Measurements from ENCODE around the gene KNSTRN.

KNSTRN gene

GRCh38 chr15:40407330-40407990 lies 24.9 kb downstream of the KNSTRN start:
- DNase-seq: no peak

- no peak for DNase-seq
These were observed 26.8 kb downstream of the KNSTRN start for GRCh38 chr15:40409366-40409765.

DNA sequence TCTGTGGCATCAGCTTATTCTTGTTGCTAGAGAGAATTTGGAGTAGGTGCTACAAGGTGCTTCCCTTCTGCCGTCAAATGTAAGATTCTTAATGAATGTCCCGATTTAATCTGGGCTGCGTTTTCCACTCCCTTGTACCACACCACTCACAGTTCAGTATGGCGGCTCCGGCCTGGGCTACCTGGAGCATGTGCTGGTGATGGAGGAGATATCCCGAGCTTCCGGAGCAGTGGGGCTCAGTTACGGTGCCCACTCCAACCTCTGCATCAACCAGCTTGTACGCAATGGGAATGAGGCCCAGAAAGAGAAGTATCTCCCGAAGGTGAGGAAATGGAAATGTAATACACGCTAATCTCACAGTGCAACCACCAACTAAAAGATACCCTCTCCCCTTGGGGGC lies 28.0 kb downstream of the KNSTRN start:
- no peak for DNase-seq

GRCh38 chr15:40412095-40412759 lies 29.7 kb downstream of the KNSTRN start:
- DNase-seq: no peak

DNA sequence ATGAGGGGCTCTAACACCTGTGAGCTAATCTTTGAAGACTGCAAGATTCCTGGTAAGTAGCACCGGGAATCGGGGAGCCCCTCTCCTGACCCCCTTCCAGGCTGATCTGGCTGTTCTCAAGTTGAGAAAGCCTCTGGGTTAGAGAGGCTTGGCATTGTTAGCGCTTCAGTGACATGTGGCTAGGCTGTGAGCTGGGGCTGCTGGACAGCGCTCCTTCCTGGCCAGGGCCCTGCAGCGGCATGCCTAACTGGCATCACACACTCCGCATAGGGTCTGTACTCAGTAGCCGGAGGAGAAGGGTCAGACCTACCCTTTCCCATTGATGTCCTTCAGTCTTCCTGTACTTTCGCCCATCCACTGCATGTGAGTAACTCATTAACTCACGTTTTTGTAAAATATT lies 30.5 kb downstream of the KNSTRN start:
- no peak for DNase-seq

- no peak for DNase-seq
These were observed 32.3 kb downstream of the KNSTRN start for GRCh38 chr15:40414816-40415215.

DNA sequence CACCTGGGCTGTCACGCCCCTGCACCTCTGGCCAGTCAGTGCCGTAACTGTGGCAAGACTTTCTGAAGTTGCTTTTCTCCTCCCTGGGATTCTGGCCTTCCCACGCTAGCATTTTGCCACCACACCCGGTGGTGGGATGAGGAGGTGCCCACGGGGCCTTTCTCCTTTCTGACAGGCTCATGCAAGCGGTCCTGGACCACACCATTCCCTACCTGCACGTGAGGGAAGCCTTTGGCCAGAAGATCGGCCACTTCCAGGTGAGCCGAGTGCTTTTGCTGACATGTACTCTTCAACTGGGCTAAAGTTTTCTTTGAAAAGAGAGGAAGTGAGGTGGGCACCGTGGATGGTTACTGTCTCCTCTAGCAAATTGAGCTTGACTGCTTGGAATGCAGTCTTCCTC lies 32.7 kb downstream of the KNSTRN start:
- DNase-seq: no peak

DNA sequence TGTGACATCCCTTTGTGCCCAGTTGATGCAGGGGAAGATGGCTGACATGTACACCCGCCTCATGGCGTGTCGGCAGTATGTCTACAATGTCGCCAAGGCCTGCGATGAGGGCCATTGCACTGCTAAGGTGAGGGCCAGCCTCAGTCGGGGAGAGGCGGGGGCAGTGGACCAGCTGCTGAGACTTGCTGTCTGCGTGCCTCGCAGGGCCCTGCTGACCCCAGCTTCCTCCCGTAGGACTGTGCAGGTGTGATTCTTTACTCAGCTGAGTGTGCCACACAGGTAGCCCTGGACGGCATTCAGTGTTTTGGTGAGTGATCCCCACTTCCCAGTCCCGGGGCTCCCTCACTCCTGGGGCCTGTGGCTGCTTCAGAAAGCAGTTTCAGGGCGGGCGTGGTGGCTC lies 33.5 kb downstream of the KNSTRN start:
- DNase-seq: no peak

GRCh38 chr15:40418126-40418525 lies 35.6 kb downstream of the KNSTRN start:
- no peak for DNase-seq

DNA sequence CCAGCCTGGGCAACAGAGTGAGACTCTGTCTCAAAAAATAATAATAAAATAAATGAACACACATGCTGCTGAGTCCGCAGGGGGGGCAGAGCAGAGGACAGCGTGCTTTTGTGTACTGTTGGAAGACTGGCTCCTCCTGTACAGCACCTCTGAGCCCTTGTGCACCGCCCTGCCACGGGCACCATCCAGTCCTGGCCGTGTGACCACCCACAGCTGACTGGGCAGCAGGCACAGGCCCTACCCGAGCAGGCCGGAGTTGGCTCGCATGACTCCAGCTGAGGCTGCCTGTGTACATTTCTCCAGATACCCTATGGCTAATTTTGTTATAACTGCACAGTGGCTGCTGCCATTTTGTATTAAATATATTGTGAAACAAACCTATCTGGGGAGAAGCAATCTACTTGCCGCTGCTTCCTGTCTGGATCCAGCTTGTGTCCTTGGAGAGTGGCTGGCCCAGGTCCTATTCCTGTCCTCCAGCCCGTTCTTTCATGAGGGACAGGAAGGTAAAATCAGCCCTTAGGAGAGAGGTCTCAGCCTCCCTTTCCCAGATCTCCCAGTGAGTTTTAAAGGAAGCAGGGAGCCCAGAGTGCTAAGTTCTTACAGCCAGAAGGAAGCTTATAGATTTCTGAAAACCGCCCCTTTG lies 37.7 kb downstream of the KNSTRN start:
- no peak for DNase-seq

- no peak for DNase-seq
These were observed 38.3 kb downstream of the KNSTRN start for GRCh38 chr15:40420793-40421192.

DNA sequence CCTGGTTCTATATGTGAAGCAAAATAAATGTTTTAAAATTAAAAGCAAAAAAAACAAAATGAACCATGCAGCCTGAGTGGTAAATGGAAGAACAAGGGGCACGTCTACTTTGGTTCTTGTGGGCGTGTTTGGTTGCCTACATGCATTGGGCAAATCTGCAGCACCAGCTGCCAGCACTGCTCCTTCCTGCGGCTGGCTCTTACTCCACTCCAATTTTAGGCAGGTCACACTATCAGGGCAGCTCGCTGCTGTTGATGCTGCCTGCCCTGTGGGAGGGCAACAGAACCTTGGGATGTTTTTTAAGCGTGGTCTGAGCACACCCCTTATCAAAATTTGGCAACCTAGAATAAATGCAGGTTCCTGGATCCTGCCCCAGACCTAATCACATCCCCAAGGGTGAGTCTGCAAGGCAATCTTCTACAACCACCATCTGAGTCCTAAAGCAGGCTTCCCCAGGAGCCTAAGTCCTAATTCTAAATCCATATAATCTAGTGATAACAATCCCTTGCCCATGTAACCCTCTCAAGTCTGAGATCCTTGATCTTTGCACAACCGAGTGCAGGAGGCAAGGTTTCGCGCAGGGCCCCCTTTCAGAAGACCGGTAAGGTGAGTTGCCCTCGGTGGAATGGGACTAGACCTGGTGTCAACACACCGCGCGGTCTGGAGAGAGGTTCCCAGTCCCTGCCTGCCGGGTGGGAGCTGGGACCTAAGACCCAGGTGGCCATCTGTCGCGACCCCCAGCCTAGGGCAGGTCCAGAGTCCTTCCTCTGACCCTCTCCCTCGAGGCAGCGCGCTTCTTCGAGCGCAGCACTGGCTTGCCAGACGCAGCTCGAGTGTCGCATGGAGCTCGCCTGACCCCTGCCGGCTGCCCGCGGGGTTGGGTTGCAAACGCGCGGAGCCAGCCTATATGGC lies 39.0 kb downstream of the KNSTRN start:
- no peak for DNase-seq

GRCh38 chr15:40424483-40425115 lies 42.1 kb downstream of the KNSTRN start:
- DNase-seq: no peak

DNA sequence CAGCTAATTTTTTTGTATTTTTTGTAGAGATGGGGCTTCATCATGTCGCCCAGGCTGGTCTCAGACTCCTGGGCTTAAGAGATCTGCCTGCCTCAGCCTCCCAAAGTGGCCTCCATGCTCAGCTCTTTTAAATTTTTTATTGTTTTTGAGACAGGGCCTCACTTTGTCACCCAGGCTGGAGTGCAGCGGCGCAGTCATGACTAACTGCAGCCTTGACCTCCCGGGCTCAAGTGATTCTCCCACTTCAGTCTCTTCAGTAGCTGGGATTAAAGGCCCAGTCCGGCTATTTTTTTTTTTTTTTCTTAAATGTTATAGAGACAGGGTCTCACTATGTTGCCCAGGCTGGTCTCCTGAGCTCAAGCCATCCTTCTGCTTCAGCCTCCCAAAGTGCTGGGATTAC lies 43.2 kb downstream of the KNSTRN start:
- DNase-seq: no peak

GRCh38 chr15:40427188-40427587 lies 44.7 kb downstream of the KNSTRN start:
- DNase-seq: no peak

GRCh38 chr15:40428185-40428584 lies 45.7 kb downstream of the KNSTRN start:
- DNase-seq: no peak

DNA sequence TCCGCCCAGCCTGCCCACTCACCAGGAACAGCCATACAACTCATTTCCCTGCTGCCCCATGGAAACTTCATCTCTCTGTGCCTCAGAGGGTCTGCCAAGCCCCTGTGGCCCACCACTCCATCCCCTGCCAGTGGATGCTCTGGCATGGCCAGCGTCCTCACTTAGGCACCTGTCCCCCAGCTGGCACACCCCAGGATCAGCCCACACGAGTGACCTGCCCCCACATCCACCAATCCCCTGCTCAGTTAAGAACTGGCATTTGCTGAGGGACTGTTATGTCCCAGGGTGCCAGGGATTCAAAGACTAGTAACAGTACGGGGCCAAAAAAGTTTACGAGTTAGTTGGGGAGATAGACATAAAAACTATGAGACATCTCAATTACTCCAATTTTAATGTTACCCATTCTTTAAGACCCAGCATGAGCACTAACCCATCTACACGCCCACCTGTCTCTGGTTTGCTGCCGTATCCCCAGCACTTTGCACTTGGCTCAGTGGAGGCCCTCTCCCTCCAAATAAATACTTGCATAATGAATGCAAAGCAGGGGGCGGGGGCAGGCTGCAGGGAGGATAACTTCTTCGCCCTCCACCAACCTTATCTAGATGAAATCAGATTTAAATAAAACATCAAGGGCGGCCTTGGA lies 46.7 kb downstream of the KNSTRN start:
- DNase-seq: no peak

GRCh38 chr15:40430271-40430805 lies 47.8 kb downstream of the KNSTRN start:
- DNase-seq: no peak

GRCh38 chr15:40435023-40435709 lies 52.6 kb downstream of the KNSTRN start:
- no peak for DNase-seq

DNA sequence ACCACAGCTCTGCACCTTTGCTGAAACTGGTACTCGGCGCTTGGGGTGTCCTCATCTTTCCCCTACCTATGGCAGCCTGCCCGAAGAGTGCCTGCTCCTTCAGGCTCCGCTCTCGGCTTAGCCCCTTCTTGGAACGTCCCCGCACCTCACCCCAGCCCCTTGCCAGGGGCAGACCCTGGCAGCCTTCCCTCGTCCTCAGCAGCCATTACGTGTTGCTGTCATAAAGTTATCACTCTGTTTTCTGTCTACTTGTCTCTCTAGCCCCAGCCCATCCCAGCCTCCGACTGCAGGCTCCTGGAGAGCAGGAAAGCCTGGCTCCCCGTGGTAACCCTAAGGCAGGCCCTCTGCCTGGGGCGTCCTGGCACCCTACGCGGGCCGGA lies 53.2 kb downstream of the KNSTRN start:
- no peak for DNase-seq

DNA sequence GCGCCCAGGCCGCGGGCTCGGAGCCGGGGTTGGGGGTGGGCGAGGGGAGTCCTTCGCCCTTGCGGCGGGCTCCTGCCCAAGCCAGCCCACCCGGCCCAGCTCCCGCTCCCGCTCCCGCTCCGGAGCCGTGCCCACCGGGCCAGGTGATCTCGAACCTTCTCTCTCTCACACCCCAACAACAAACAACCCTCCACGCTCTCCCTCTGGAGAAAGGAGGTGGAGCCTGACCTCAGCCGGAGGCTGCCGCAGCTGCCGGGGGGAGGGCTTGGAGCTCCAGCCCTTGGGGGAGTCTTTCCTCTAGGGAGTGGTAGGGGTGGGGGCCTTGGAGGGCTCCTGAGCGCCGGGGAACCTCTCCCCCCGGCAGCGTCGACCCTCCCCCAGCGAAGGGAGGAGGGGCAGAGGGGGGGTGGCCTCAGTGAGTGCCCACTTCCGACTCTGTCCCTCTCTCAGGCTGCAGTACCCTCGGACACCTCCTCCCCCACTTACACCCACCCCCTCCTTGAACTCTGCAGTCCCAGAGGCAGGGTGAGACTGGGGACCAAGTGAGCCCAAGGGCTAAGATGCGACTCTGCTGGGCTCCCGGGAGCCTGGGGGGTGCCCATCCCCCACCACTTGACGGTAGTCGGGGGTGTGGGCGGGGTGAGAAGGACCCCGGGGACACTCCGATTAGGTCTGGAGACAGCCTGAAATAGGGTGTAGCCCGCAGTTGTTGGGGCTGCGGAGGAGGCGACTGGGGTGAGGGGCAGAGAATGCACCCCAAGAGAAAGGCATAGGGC lies 53.8 kb downstream of the KNSTRN start:
- DNase-seq: no peak
